SK-N-SH (cell line): ENCODE measurements around the gene VWA5B1. TPM values are rescaled to one million over a fixed set of nuclear protein-coding genes. Genes with fewer than 3 reads are reported as not detected.

ENCODE experiments used
- CTCF ChIA-PET: fragments of 300-600, 350-600 bp; formaldehyde crosslinking; extraction: SDS; loops from one replicate; lab custom pipeline; 2021; lab: Yijun Ruan, JAX
- POLR2A ChIA-PET: fragments of 350-600 bp; sonication (Branson Sonifier 250); formaldehyde crosslinking; extraction: SDS; loops from one replicate; lab custom pipeline; 2020; ENCODE audit warnings: antibody characterized with exemption, inconsistent platforms; lab: Yijun Ruan, JAX
- DNase-seq: peaks from one replicate; pipeline ENCODE4 v3.0.0; 2012
- H2AFZ ChIP-seq: fragments of 200-600 bp; sonication (generic); 2 replicates; pipeline ENCODE4 v1.8.1; 2016; ENCODE audit warnings: antibody characterized with exemption, mild to moderate bottlenecking, low read depth
- H3F3A ChIP-seq: fragments of 200-600 bp; sonication (generic); replicated peaks from 2 replicates; pipeline ENCODE3; 2016; ENCODE audit warnings: antibody characterized with exemption, mild to moderate bottlenecking; ENCODE audit not compliant: insufficient read depth
- H3K27ac ChIP-seq, 2 experiments: fragments of 200-500 bp in 1 of 2; fragments of 200-600 bp in 1 of 2; sonication (Bioruptor generic) in 1 of 2; sonication (generic), shearing (Covaris generic) in 1 of 2; 2 replicates each; pipeline versions ENCODE4 v1.5.1 to v1.6.1; 2014 to 2016; ENCODE audit warnings: low read depth in 2 of 2, inconsistent platforms in 1 of 2, low read length in 1 of 2, mild to moderate bottlenecking in 1 of 2, mixed read lengths in 1 of 2
- H3K27me3 ChIP-seq: fragments of 200-600 bp; sonication (generic), shearing (Covaris generic); 2 replicates; pipeline ENCODE4 v1.6.1; 2016; ENCODE audit warnings: mixed run types; ENCODE audit not compliant: insufficient read depth
- H3K36me3 ChIP-seq, 2 experiments: fragments of 200-500 bp in 1 of 2; fragments of 200-600 bp in 1 of 2; sonication (Bioruptor generic) in 1 of 2; sonication (generic) in 1 of 2; replicated peaks in 1 of 2; 2 replicates each; pipeline versions ENCODE3 to v1.5.1; 2014 to 2016; ENCODE audit warnings: low read length in 1 of 2, mild to moderate bottlenecking in 1 of 2; ENCODE audit not compliant: insufficient read depth in 2 of 2, control insufficient read depth in 1 of 2
- H3K4me1 ChIP-seq, 2 experiments: fragments of 200-500 bp in 1 of 2; fragments of 200-600 bp in 1 of 2; sonication (Bioruptor generic) in 1 of 2; sonication (generic), shearing (Covaris generic) in 1 of 2; 2 replicates each; pipeline versions ENCODE4 v1.5.1 to v1.6.1; 2014 to 2016; ENCODE audit warnings: low read depth in 1 of 2, low read length in 1 of 2, mixed run types in 1 of 2; ENCODE audit not compliant: insufficient read depth in 2 of 2, control insufficient read depth in 1 of 2
- H3K4me2 ChIP-seq: fragments of 200-600 bp; sonication (generic), shearing (Covaris generic); 2 replicates; pipeline ENCODE4 v1.6.1; 2017; ENCODE audit warnings: mixed run types
- H3K4me3 ChIP-seq, 2 experiments: fragments of 200-500 bp in 1 of 2; fragments of 200-600 bp in 1 of 2; sonication (Bioruptor generic) in 1 of 2; sonication (generic), shearing (Covaris generic) in 1 of 2; 2 replicates each; pipeline versions ENCODE4 v1.5.1 to v1.8.1; 2014 to 2016; ENCODE audit warnings: low read depth in 2 of 2, inconsistent platforms in 1 of 2, low read length in 1 of 2, mild to moderate bottlenecking in 1 of 2, mixed read lengths in 1 of 2, moderate library complexity in 1 of 2
- H3K79me2 ChIP-seq: fragments of 200-600 bp; sonication (generic); 2 replicates; pipeline ENCODE4 v1.8.1; 2017; ENCODE audit warnings: mild to moderate bottlenecking; ENCODE audit not compliant: insufficient read depth
- H3K9ac ChIP-seq: fragments of 200-600 bp; sonication (generic); 2 replicates; pipeline ENCODE4 v1.6.1; 2017; ENCODE audit warnings: mixed run types
- H3K9me2 ChIP-seq: fragments of 200-600 bp; sonication (generic); 2 replicates; pipeline ENCODE4 v1.6.1; 2017; ENCODE audit warnings: mixed run types
- H3K9me3 ChIP-seq: fragments of 200-600 bp; sonication (generic); 2 replicates; pipeline ENCODE4 v1.6.1; 2017; ENCODE audit warnings: mixed run types, mild to moderate bottlenecking, moderate library complexity
- H4K20me1 ChIP-seq: fragments of 200-600 bp; sonication (generic); 2 replicates; pipeline ENCODE4 v1.6.1; 2017; ENCODE audit warnings: mild to moderate bottlenecking, mixed run types; ENCODE audit not compliant: insufficient read depth
- CHD2 ChIP-seq: fragments of 150-350 bp; IDR thresholded peaks from 2 replicates; pipeline ENCODE4 v1.6.1; 2018; ENCODE audit warnings: low read length; ENCODE audit not compliant: partially characterized antibody
- EP300 ChIP-seq, 2 experiments: IDR thresholded peaks; 2 replicates each; pipeline versions ENCODE4 v1.4.0 to v1.6.1; 2012; ENCODE audit warnings: borderline replicate concordance in 1 of 2, low read depth in 1 of 2, low read length in 1 of 2
- FOXM1 ChIP-seq: IDR thresholded peaks from 2 replicates; pipeline ENCODE4 v1.4.0; 2012; ENCODE audit warnings: low read depth, mild to moderate bottlenecking
- GATA2 ChIP-seq: sonication (generic); formaldehyde crosslinking; IDR thresholded peaks from 2 replicates; pipeline ENCODE4 v1.5.0; 2020; ENCODE audit warnings: mild to moderate bottlenecking, missing genetic modification reagents
- JUND ChIP-seq: IDR thresholded peaks from 2 replicates; pipeline ENCODE4 v1.4.0; 2012
- MAX ChIP-seq: IDR thresholded peaks from 2 replicates; pipeline ENCODE4 v1.4.0; 2012; ENCODE audit warnings: low read depth
- MEF2A ChIP-seq: IDR thresholded peaks from 2 replicates; pipeline ENCODE4 v1.4.0; 2012; ENCODE audit warnings: low read depth, borderline replicate concordance
- PBX3 ChIP-seq: IDR thresholded peaks from 2 replicates; pipeline ENCODE4; 2012
- POLR2AphosphoS5 ChIP-seq: IDR thresholded peaks from 2 replicates; pipeline ENCODE4 v1.6.1; 2012; ENCODE audit warnings: low read depth, low read length
- RCOR1 ChIP-seq: fragments of 150-350 bp; IDR thresholded peaks from 2 replicates; pipeline ENCODE4 v1.6.1; 2017; ENCODE audit warnings: antibody characterized with exemption, low read length
- RXRA ChIP-seq: IDR thresholded peaks from 2 replicates; pipeline ENCODE4 v1.4.0; 2012; ENCODE audit warnings: low read depth, mild to moderate bottlenecking, borderline replicate concordance
- TAF1 ChIP-seq: IDR thresholded peaks from 2 replicates; pipeline ENCODE4 v1.6.1; 2012; ENCODE audit warnings: low read depth, mild to moderate bottlenecking, low read length, moderate library complexity, borderline replicate concordance
- ZBTB33 ChIP-seq: IDR thresholded peaks from 2 replicates; pipeline ENCODE4 v1.4.0; 2012; ENCODE audit warnings: low read depth, borderline replicate concordance
- WGBS: methylation state at CpG from one replicate; pipeline ENCODE4 v1.1.6; 2017; ENCODE audit warnings: low lambda C conversion rate; 5-methylcytosine and 5-hydroxymethylcytosine counted together
- polyA plus RNA-seq, 3 experiments: library from polyadenylated mRNA; depleted of rRNA; stranded (reverse); fragments of >200 nt; gene quantifications; 2 replicates each; pipeline ENCODE4 v1.2.3, GENCODE V29; 2012

The VWA5B1 gene
- polyA plus RNA-seq, 1 of the 3 experiments (the other 2 are of a cell fraction), result not detected

- no peak overlapping the region for H3K4me3 ChIP-seq
- CTCF ChIA-PET, result interaction anchor here (0.7 to 1.6 kb wide), 3 partner anchors 9 to 32 kb away, joined by 3 to 4 read pairs (median 3); no protein-coding TSS in a partner anchor
- POLR2A ChIA-PET, result no interaction called here
- H3K4me1 ChIP-seq, result no peaks in the 10 kb centered on the region; a peak in 1 of 4 replicates
- no peaks in the 10 kb centered on the region for H3K9me2 ChIP-seq
- TF ChIP-seq TAF1, result no peak
- TF ChIP-seq MEF2A, result no peak
- TF ChIP-seq RCOR1, result no peak
- TF ChIP-seq PBX3, result no peak
- no peak for TF ChIP-seq RXRA
- TF ChIP-seq EP300 (IDR thresholded peaks at IDR 0.05; ENCODE audit: borderline replicate concordance in 1 of 2, low read depth in 1 of 2, low read length in 1 of 2), result no peak
- no peak for TF ChIP-seq GATA2 (CRISPR knock-in tag)
- no peak overlapping the region for H3K4me2 ChIP-seq
- H4K20me1 ChIP-seq, result no peaks in the 10 kb centered on the region
- H3F3A ChIP-seq, result no peaks in the 10 kb centered on the region
- no peak overlapping the region for H3K9ac ChIP-seq
- DNase-seq, result no peak
- WGBS, result 46% methylated on average over 4 of the region's 4 CpGs
- no peaks in the 10 kb centered on the region for H3K36me3 ChIP-seq
- no peaks in the 10 kb centered on the region for H3K79me2 ChIP-seq
- H3K27ac ChIP-seq, result no peak overlapping the region
- H3K27me3 ChIP-seq, result no peaks in the 10 kb centered on the region
- no peaks in the 10 kb centered on the region for H3K9me3 ChIP-seq
- H2AFZ ChIP-seq, result no peak overlapping the region
Observed at GRCh38 chr1:20398744-20399143, 108.1 kb downstream of the VWA5B1 start.

GRCh38 chr1:20399196-20399595 lies 108.5 kb downstream of the VWA5B1 start:
- H3K4me2 ChIP-seq, result no peak overlapping the region
- no peaks in the 10 kb centered on the region for H3K9me3 ChIP-seq
- TF ChIP-seq FOXM1, result no peak
- TF ChIP-seq ZBTB33, result no peak
- TF ChIP-seq CHD2, result no peak
- TF ChIP-seq POLR2AphosphoS5, result no peak
- TF ChIP-seq MAX, result no peak
- no peak for TF ChIP-seq JUND
- H3K4me1 ChIP-seq, result no peaks in the 10 kb centered on the region; a peak in 1 of 4 replicates
- H3K9ac ChIP-seq, result no peak overlapping the region
- no peaks in the 10 kb centered on the region for H4K20me1 ChIP-seq
- no peak for DNase-seq
- no peaks in the 10 kb centered on the region for H3K36me3 ChIP-seq
- H3K79me2 ChIP-seq, result no peaks in the 10 kb centered on the region
- CTCF ChIA-PET, result interaction anchor here (0.7 to 2.7 kb wide), 3 partner anchors 9 to 186 kb away, joined by 3 to 8 read pairs (median 3); no protein-coding TSS in a partner anchor
- H3K4me3 ChIP-seq, result no peak overlapping the region
- H3K9me2 ChIP-seq, result no peaks in the 10 kb centered on the region
- H3K27me3 ChIP-seq, result no peaks in the 10 kb centered on the region
- no peak overlapping the region for H3K27ac ChIP-seq
- WGBS, result 51% methylated on average over 5 of the region's 7 CpGs
- POLR2A ChIA-PET, result no interaction called here
- no peaks in the 10 kb centered on the region for H3F3A ChIP-seq
- H2AFZ ChIP-seq, result no peak overlapping the region
